HepG2 (cell line): Measurements from ENCODE around the gene MAP9. TPM values are rescaled to one million over a fixed set of nuclear protein-coding genes. Genes with fewer than 3 reads are reported as not detected.

Experiments used
- ATAC-seq: fragments of 200-7000 bp; cut with Tn5 transposase; 3 replicates; pipeline ENCODE4 v1.9.1; 2020; ENCODE audit warnings: mild to moderate bottlenecking, moderate library complexity
- BruUV-seq: library from RNA; stranded (reverse); fragments of 400-500 nt; replicated peaks from 2 replicates; lab custom pipeline; 2021; lab: Mats Ljungman, UMichigan
- CTCF ChIA-PET: fragments of 300-600 bp; formaldehyde crosslinking; extraction: SDS; loops from one replicate; lab custom pipeline; 2021; ENCODE audit warnings: low total read pairs, inconsistent platforms, low intra/inter-chr PET ratio; lab: Yijun Ruan, JAX
- POLR2A ChIA-PET: fragments of 350-600 bp; sonication (Branson Sonifier 250); formaldehyde crosslinking; loops from one replicate; lab custom pipeline; 2020; ENCODE audit warnings: antibody characterized with exemption, inconsistent platforms; lab: Yijun Ruan, JAX
- DNase-seq: peaks from one replicate; pipeline ENCODE4 v3.0.0-alpha.2; 2015; ENCODE audit warnings: low spot score
- FAIRE-seq: peaks from 3 replicates; lab custom pipeline; 2011; peaks lifted over from hg19 to GRCh38; lab: Jason Lieb, UNC
- H2AFZ ChIP-seq: one replicate; pipeline ENCODE4 v1.6.1; 2011; ENCODE audit warnings: low read length, inconsistent platforms
- H3K27ac ChIP-seq: fragments of 300-600 bp; 3 replicates; pipeline ENCODE4 v1.8.0; 2011; ENCODE audit warnings: mixed run types, mild to moderate bottlenecking, mixed read lengths, low read length, inconsistent platforms; ENCODE audit not compliant: insufficient read depth; ENCODE audit errors: extremely low read length
- H3K27me3 ChIP-seq, 2 experiments: fragments of 200-600 bp in 1 of 2; 2 replicates in 1 of 2; 3 replicates in 1 of 2; pipeline versions ENCODE4 v1.6.0 to v1.8.0; 2011; ENCODE audit warnings: low read length in 2 of 2, mild to moderate bottlenecking in 2 of 2, moderate library complexity in 2 of 2, inconsistent platforms in 1 of 2; ENCODE audit not compliant: insufficient read depth in 2 of 2, control insufficient read depth in 1 of 2
- H3K36me3 ChIP-seq, 2 experiments: fragments of 200-600 bp in 1 of 2; replicated peaks in 1 of 2; 2 replicates in 1 of 2; 3 replicates in 1 of 2; pipeline versions ENCODE4 v1.5.1 to v1.8.0; 2011; ENCODE audit warnings: low read length in 2 of 2, inconsistent platforms in 1 of 2; ENCODE audit not compliant: insufficient read depth in 2 of 2, control insufficient read depth in 1 of 2
- H3K4me1 ChIP-seq: 2 replicates; pipeline ENCODE4 v1.5.1; 2012; ENCODE audit warnings: low read length, inconsistent platforms; ENCODE audit not compliant: insufficient read depth
- H3K4me2 ChIP-seq: 2 replicates; pipeline ENCODE4 v1.6.0; 2011; ENCODE audit warnings: low read depth, low read length, inconsistent platforms
- H3K4me3 ChIP-seq, 3 experiments: fragments of 200-600 bp in 1 of 3; sonication (generic), shearing (Covaris generic) in 1 of 3; replicated peaks in 1 of 3; 2 replicates each; pipeline ENCODE4 v1.5.1; 2011 to 2016; ENCODE audit warnings: low read length in 3 of 3, inconsistent platforms in 2 of 3, low read depth in 2 of 3, mild to moderate bottlenecking in 2 of 3, control low read depth in 1 of 3, mixed read lengths in 1 of 3; ENCODE audit not compliant: insufficient read depth in 1 of 3
- H3K79me2 ChIP-seq: one replicate; pipeline ENCODE4 v1.6.1; 2011; ENCODE audit warnings: low read length, inconsistent platforms; ENCODE audit not compliant: insufficient read depth
- H3K9ac ChIP-seq: 2 replicates; pipeline ENCODE4 v1.6.0; 2011; ENCODE audit warnings: mild to moderate bottlenecking, low read depth, low read length, inconsistent platforms; ENCODE audit not compliant: insufficient read depth
- H3K9me3 ChIP-seq: 2 replicates; pipeline ENCODE4 v1.5.1; 2012; ENCODE audit warnings: mild to moderate bottlenecking, low read length
- H4K20me1 ChIP-seq: 2 replicates; pipeline ENCODE4 v1.6.0; 2011; ENCODE audit warnings: inconsistent platforms, mild to moderate bottlenecking, low read length, moderate library complexity; ENCODE audit not compliant: insufficient read depth
- ARHGAP35 ChIP-seq: sonication (generic); formaldehyde crosslinking; IDR thresholded peaks from 2 replicates; pipeline ENCODE4 v1.9.0; 2022; ENCODE audit warnings: mild to moderate bottlenecking, inconsistent platforms, moderate library complexity, missing genetic modification reagents, borderline replicate concordance
- ARNT ChIP-seq: fragments of 450-650 bp; IDR thresholded peaks from 2 replicates; pipeline ENCODE4 v1.6.1; 2017
- IRF9 ChIP-seq: sonication (generic); formaldehyde crosslinking; IDR thresholded peaks from 2 replicates; pipeline ENCODE4 v1.8.0; 2022; ENCODE audit warnings: missing genetic modification reagents, mild to moderate bottlenecking, borderline replicate concordance
- TERF1 ChIP-seq: sonication (generic); formaldehyde crosslinking; IDR thresholded peaks from 2 replicates; pipeline ENCODE4 v1.8.0; 2022; ENCODE audit warnings: mild to moderate bottlenecking, missing genetic modification reagents, moderate library complexity
- ZBTB33 ChIP-seq: sonication (generic); formaldehyde crosslinking; IDR thresholded peaks from 2 replicates; pipeline ENCODE4 v1.4.0; 2020; ENCODE audit warnings: missing genetic modification reagents
- ZFP36 ChIP-seq: fragments of 150-350 bp; IDR thresholded peaks from 2 replicates; pipeline ENCODE4 v1.6.1; 2018; ENCODE audit warnings: borderline replicate concordance, low read length, low read depth; ENCODE audit not compliant: partially characterized antibody
- ZFP37 ChIP-seq: sonication (generic); formaldehyde crosslinking; IDR thresholded peaks from 2 replicates; pipeline ENCODE4 v1.4.0; 2020; ENCODE audit warnings: missing genetic modification reagents, borderline replicate concordance
- ZNF446 ChIP-seq: sonication (generic); formaldehyde crosslinking; IDR thresholded peaks from 2 replicates; pipeline ENCODE4 v1.5.0; 2020; ENCODE audit warnings: mild to moderate bottlenecking, missing genetic modification reagents
- ZNF570 ChIP-seq: sonication (generic); formaldehyde crosslinking; IDR thresholded peaks from 2 replicates; pipeline ENCODE4 v1.4.0; 2020; ENCODE audit warnings: mild to moderate bottlenecking, missing genetic modification reagents, borderline replicate concordance
- ZNF576 ChIP-seq: sonication (generic); formaldehyde crosslinking; IDR thresholded peaks from 2 replicates; pipeline ENCODE4 v1.4.0; 2020; ENCODE audit warnings: mild to moderate bottlenecking, missing genetic modification reagents
- ZNF883 ChIP-seq: sonication (generic); formaldehyde crosslinking; IDR thresholded peaks from 2 replicates; pipeline ENCODE4 v1.5.1; 2020; ENCODE audit warnings: mild to moderate bottlenecking, missing genetic modification reagents; ENCODE audit errors: not compliant biosample characterization
- WGBS: methylation state at CpG from one replicate; pipeline ENCODE4 v1.1.6; 2017; ENCODE audit warnings: low lambda C conversion rate; 5-methylcytosine and 5-hydroxymethylcytosine counted together
- in situ Hi-C: cut with HindIII; loops from 2 replicates; pipeline ENCODE4 v1.10.0; 2017; ENCODE audit warnings: low pct_unique_long_range_greater_than_20kb; ENCODE audit not compliant: extremely low pct_ligation_motif_present
- intact Hi-C: fragments of 100-400 bp; cut with micrococcal nuclease; formaldehyde crosslinking; loops from one replicate; pipeline ENCODE4 v1.10.0; 2022; ENCODE audit not compliant: unreplicated experiment
- polyA plus RNA-seq, 8 experiments: library from polyadenylated mRNA; depleted of rRNA in 3 of 8; stranded (reverse) in 7 of 8; unstranded in 1 of 8; fragments of >200 nt; fragmentation: Illumina TruSeq in 4 of 8; extraction: Trizol in 4 of 8; gene quantifications; 2 replicates each; pipeline versions ENCODE4 v1.2.1 to v1.2.3, GENCODE V29; 2011 to 2016; ENCODE audit warnings: low read depth in 4 of 8, missing spikeins in 1 of 8, mixed read lengths in 1 of 8; ENCODE audit not compliant: insufficient read depth in 1 of 8
- total RNA-seq, 5 experiments: library from RNA; depleted of rRNA; stranded (reverse); fragments of >200 nt; fragmentation: Illumina TruSeq; extraction: Trizol; gene quantifications; 2 replicates each; pipeline ENCODE4 v1.2.3, GENCODE V29; 2016; ENCODE audit warnings: low read depth in 1 of 5

MAP9 gene
- total and polyA plus RNA-seq, 2 of the 13 experiments (the other 11 are each of a cell fraction or from before 2014, with no cell fraction given) = not detected

GRCh38 chr4:155338196-155338595 is 38.6 kb downstream of the MAP9 start:
- Histone ChIP-seq H3K9me3 (peaks cover 50% of the 10 kb centered on the region), H3K36me3 (no peaks in the 10 kb centered on the region), H3K4me3 (no peak overlapping the region), H4K20me1 (no peaks in the 10 kb centered on the region), H3K27ac (no peak overlapping the region), H3K79me2 (no peaks in the 10 kb centered on the region), H3K27me3 (no peaks in the 10 kb centered on the region), H3K4me2 (no peak overlapping the region), H3K9ac (no peak overlapping the region), H3K4me1 (no peaks in the 10 kb centered on the region), H2AFZ (no peak overlapping the region)
- in situ Hi-C loops (no loop called here), intact Hi-C loops (no loop called here)
- TF ChIP-seq ZNF446 (CRISPR knock-in tag) = no peak
- no peak for TF ChIP-seq ZFP36
- no peak for TF ChIP-seq ZNF883
- no peak for TF ChIP-seq IRF9 (CRISPR knock-in tag)
- TF ChIP-seq ARNT = no peak
- TF ChIP-seq ZNF570 (CRISPR knock-in tag) = no peak
- TF ChIP-seq ZBTB33 (CRISPR knock-in tag) = no peak
- no peak for TF ChIP-seq ZNF576 (CRISPR knock-in tag)
- no peak for TF ChIP-seq ARHGAP35 (CRISPR knock-in tag)
- no peak for TF ChIP-seq ZFP37 (CRISPR knock-in tag)
- no peak for TF ChIP-seq TERF1 (CRISPR knock-in tag)
- DNase-seq (no peak), FAIRE-seq (no peak), ATAC-seq (no peak)
- ChIA-PET CTCF (no interaction called here), POLR2A (no interaction called here)
- no TSS peak for BruUV-seq
- WGBS = 0% methylated on average over 1 of the region's 1 CpG
